ENCODE results near the gene PRUNE1. TPM values are rescaled to one million over a fixed set of nuclear protein-coding genes. Genes with fewer than 3 reads are reported as not detected.
A peak's percentile ranks its signal among the peaks of the same experiment; 100 is the strongest.

Gene PRUNE1
- 10 to 100 TPM; 66.0 to 79.0 (median 76.3) TPM for total RNA-seq

GRCh38 chr1:151008244-151009205 is at the start of gene PRUNE1:
TSS of gene PRUNE1 (plus strand) at chr1:151008449. CDS start at chr1:151008633, 184 bp downstream.
- Histone ChIP-seq H3K27me3 (no peaks in the 10 kb centered on the region), H3K4me1 (peaks cover 64% of the 10 kb centered on the region in 2 donors), H3K9me3 (no peaks in the 10 kb centered on the region), H3K4me3 (replicated peaks in 1 of 3) (peak within 1 kb of the TSS; percentile 71 to 89 (median 73)), H3K27ac (peak within 1 kb of the TSS; percentile 92 to 98 (median 96)), H3K36me3 (no peaks in the 10 kb centered on the region)
- 1 to 2% methylated on average over 30 to 44 of the region's 69 CpGs for WGBS, 2 donors
- intact Hi-C loops (cut with DNase I): loop anchor here (5.0 kb wide), 1 partner anchor 49 kb away; the partner anchor contains the start of gene CDC42SE1
- DNase-seq: peak; percentile 96
- TF ChIP-seq POLR2A (IDR thresholded peaks at IDR 0.05) (peak in 1 of 2 donors; percentile 95), CTCF (IDR thresholded peaks at IDR 0.05) (no peak)

- Histone ChIP-seq H3K27me3 (no peaks in the 10 kb centered on the region), H3K4me1 (no peaks in the 10 kb centered on the region), H3K27ac (no peak overlapping the region), H3K36me3 (peaks cover 58 to 74% of the 10 kb centered on the region in 2 donors), H3K4me3 (replicated peaks in 1 of 3) (no peak overlapping the region), H3K9me3 (no peaks in the 10 kb centered on the region)
- intact Hi-C loops (cut with DNase I): no loop called here
- DNase-seq: no peak
- 96 to 98% methylated on average over 7 of the region's 7 CpGs for WGBS, 2 donors
- TF ChIP-seq CTCF (IDR thresholded peaks at IDR 0.05) (no peak), POLR2A (IDR thresholded peaks at IDR 0.05) (no peak)
Measured at GRCh38 chr1:150960646-150961045, 47.6 kb upstream of the PRUNE1 start.

- TF ChIP-seq POLR2A (IDR thresholded peaks at IDR 0.05) (no peak), CTCF (IDR thresholded peaks at IDR 0.05) (no peak)
- no peaks in the 10 kb centered on the region for H3K9me3 ChIP-seq
- no peaks in the 10 kb centered on the region for H3K27me3 ChIP-seq
- no peak overlapping the region for H3K27ac ChIP-seq
- 72 to 78% methylated on average over 4 of the region's 4 CpGs for WGBS, 2 donors
- H3K4me3 ChIP-seq (replicated peaks in 1 of 3): no peak overlapping the region
- H3K36me3 ChIP-seq: peaks cover 68 to 84% of the 10 kb centered on the region in 2 donors
- no peaks in the 10 kb centered on the region for H3K4me1 ChIP-seq
- no peak for DNase-seq
- intact Hi-C loops (cut with DNase I): no loop called here
Measured at GRCh38 chr1:150961756-150962155, 46.5 kb upstream of the PRUNE1 start.

GRCh38 chr1:150963321-150964163 is 44.7 kb upstream of the PRUNE1 start:
- Histone ChIP-seq H3K4me1 (no peaks in the 10 kb centered on the region), H3K27me3 (no peaks in the 10 kb centered on the region), H3K4me3 (replicated peaks in 1 of 3) (no peak overlapping the region), H3K36me3 (peaks cover 86 to 97% of the 10 kb centered on the region in 2 donors), H3K9me3 (no peaks in the 10 kb centered on the region), H3K27ac (no peak overlapping the region)
- DNase-seq: no peak
- intact Hi-C loops (cut with DNase I): no loop called here
- TF ChIP-seq POLR2A (IDR thresholded peaks at IDR 0.05) (no peak), CTCF (IDR thresholded peaks at IDR 0.05) (no peak)
- 87 to 89% methylated on average over 10 of the region's 10 CpGs for WGBS, 2 donors

Measured in thyroid gland (tissue), 4 donors.